GM18868 (cell line): ENCODE measurements around the gene CALHM4.

Experiments used
- ATAC-seq: cut with Tn5 transposase; IDR thresholded peaks from one replicate; pipeline ENCODE4 v1.9.1; 2021; ENCODE audit warnings: mild to moderate bottlenecking, moderate library complexity; ENCODE audit not compliant: unreplicated experiment

The CALHM4 gene

DNA sequence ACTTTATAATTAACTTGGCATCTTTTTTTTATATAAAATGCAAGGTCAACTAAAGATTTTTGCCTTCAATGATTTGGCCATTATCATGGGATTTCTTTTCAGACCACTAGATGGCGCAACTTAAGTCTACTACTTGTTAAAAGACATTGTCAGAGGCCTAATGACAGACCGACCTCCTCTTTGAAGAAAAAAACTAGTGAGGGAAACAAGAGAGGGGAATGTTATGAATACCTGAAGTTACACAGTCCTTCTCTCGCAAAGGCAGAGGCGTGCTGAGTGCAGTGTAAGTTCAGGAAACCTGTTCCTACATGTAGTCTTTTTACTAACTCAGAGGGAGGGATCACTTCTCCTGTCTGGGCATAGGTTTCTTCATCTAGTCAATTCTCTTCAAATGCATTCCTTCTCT, 17.3 kb upstream of the CALHM4 start:
- ATAC-seq: peak; percentile 61

DNA sequence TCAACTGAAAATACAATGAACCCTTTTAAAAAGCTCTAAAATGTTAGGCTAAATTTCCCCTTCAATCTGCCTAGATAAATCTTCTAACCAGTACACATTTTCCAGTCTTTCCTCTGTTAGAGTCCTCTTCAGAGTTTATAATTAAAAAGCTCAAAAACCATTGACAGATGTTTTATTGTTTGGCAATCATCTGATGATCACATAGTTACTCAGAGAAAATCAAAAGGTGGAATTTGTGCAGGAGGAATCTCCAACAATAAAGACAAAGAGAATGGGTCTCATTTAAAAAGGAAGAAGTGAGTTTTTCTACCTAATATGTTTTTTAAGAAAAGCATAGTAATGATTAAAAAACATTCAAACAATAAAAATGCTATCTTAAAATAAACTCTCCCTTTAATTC, 11.1 kb upstream of the CALHM4 start:
- ATAC-seq: no peak

DNA sequence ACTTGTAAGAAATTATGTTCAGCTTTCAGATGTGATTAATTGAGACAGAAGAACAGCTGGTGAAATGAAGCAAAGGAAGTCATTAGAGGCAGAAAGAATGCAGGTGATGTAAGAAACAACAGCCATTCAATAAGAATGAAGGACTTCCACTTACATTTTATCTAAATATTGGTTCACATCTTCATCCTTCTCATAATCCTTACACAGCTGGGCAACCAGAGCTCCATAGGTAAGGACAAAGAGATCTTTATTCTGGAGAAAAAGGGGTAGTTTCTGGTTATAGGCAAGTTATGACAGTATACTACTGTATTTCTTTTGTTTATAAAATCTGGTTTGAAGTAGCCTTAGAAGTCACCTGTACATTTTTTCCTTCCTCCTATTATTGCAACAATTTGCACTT, 10.4 kb upstream of the CALHM4 start:
- ATAC-seq: no peak

DNA sequence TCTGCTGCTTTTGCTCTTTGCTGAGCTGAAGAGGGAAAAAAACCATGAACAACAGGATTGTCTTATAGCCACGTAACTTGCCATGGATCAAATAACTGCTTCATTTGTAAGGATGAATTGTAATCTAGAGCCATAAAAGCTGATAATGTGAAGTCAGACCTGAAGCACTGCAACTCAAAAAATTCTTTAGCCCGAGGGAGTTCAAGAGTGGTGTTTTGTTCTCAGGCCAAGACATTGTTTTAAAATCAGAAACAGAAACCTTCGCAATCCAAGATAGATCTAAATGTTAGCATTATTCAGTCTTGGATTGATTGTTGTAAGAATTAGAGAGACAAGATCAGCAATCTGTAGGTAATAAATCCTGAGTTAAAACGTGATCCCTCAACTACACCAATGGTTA, 7.9 kb upstream of the CALHM4 start, which contains the start of gene TRAPPC3L:
Gene TRAPPC3L (minus strand): TSS at position 34 of the 400 bp plus-strand sequence. CDS start 170 bp downstream, outside the sequence.
- no peak for ATAC-seq

DNA sequence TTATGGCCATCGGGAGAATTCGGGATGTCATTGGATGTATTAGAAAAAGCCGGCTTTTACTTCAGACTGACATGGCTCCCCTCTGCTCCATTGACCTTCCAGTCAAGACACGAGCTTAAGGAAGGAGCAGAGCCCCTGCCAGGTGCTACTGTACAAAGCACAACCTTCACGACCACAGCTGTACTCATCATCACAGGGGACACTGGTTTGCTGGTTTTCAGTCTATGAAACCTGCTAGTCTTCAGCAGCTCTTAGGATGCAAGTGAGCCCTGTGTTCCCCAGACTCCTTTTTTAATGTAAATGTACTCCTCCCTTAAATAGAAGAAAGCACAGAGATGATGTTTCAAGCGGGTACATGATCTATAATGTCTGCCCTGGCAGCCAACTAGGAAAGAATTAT, 6.2 kb upstream of the CALHM4 start:
- ATAC-seq: no peak

DNA sequence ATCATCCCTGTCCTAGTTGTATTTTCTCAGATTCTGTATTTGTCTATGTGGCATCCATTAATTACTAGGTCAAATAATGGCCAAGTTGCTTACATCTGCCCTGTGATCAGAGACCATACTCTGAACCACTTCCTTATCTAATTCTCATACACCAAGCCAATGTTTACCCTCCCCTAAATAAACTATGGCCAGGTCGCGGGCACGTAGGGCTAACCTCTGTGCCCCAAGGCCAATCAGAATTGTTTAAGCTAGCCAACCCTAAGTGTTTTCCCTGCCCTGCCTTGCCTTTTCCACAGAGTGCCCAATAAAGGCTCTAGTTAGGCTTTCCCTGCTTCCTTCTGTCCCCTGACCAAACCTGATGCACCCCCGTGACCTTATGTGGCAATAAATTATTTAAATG, 2.8 kb upstream of the CALHM4 start:
- no peak for ATAC-seq

DNA sequence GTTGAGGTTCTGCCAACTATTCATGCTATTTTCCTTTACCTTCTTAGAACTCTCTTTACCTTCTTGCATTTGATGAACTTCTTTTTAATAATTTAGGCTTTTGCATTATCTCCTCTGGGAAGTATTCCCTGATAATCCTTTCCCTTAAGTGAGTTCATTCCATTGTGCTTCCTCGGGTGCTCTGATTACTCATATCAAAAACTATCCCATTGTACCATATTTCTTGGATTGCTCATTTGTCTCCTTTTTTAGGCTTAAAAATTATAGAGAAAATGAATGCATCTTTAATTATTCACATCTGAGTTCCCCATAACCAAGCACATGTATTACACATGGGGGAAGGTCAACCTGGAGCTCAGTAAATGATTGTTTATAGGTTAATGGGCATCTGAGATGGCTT, 2.5 kb downstream of the CALHM4 start:
- no peak for ATAC-seq

DNA sequence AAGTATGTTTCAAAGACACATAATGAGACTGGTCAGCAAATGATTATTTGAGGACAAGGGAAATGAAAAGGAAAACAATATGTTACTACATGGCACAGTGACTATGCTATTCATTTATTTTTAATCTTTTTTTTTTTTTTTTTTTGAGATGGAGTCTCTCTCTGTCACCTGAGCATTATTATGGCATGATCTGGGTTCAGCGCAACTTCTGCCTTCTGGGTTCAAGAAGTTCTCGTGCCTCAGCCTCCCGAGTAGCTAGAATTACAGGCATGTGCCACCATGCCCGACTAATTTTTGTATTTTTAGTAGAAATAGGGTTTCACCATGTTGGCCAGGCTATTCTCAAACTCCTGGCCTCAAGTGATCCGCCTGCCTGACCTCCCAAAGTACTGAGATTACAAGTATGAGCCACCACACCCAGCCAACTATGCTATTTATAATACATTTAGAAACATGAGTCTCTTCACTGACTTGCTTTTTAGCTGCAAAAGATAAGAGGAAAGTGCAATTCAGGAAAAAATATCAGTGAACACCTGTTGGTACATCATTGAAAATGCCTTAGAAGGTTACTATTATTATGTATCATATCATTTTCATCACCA, 3.4 kb downstream of the CALHM4 start:
- no peak for ATAC-seq

DNA sequence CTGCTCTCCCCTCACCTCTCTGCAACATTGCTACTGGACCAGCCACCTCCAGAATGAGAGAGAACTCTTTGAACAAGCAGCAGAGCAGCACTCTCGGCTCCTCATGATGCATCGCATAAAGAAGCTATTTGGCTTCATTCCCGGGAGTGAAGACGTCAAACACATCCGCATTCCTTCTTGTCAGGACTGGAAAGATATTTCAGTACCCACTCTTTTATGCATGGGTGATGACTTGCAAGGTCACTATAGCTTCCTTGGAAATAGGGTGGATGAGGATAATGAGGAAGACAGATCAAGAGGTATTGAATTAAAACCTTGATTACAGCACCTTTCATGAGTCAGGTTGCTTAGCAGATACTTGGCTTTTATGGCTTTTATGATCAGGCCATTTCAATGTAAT, 4.3 kb downstream of the CALHM4 start:
- ATAC-seq: no peak

DNA sequence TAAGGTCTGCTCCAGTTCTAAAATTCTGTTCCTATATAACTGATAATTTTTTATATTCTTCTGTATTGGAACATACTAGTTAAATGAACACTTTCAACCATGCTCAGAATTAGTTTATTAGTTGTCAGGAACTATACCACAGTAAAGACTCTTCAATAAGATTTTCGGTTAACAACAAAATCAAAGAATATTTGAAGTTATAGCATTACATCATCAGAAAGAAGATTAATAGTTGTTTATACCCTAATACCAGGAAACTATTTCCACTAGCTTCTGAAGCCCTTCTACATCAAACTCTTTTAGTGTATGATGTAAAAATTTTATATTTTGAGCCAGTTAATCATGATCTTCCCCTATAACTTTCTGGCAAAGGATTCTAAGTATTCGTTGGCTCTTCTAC, 6.6 kb downstream of the CALHM4 start:
- ATAC-seq: no peak

DNA sequence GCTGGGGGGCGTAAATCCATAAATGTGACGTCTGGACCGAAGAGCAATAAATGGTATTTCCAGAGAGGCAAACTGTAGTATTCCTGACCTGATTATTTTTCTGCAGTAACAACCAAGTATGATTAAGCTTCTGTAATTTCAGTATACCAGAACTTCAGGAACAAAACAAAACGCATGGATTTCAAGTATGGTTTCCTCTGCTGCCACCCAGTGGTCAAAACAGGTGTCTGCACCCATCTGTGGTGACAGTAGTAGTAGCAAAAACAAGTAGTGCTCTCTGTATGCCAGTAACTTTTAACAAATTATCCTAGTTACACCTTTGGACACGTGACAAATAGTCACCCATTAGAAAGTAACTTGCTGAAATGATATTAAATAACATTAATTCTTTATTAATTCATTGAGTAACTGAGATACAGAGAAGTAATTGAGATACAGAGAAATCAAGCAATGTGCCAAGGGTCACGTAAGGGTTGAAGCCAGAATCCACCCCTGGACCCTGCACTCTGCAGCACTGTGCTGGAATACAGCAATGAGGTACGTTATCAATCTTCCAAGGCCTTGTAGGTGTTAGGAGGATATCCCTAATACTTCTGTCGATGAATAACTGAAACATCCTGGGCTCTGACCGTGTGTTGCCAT, 7.9 kb downstream of the CALHM4 start:
- peak; percentile 71 for ATAC-seq

DNA sequence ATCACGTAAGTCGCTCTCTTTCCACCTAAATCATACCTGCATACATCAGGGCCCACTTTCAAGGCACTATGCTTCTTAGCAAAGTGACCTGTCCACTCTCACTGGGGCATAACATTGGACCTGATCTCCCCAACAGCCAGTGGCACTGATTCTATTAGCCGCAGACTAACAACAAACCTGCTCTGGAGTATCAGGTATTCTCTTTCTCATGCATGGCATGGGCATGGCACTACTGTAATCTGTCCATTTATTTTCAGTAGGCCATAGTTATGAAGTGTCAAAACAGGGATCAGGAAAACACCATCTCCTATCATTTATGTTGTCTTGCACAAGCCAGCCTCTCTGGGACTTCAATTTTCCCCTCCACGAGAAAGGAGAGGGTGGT, 8.5 kb downstream of the CALHM4 start:
- ATAC-seq: no peak

DNA sequence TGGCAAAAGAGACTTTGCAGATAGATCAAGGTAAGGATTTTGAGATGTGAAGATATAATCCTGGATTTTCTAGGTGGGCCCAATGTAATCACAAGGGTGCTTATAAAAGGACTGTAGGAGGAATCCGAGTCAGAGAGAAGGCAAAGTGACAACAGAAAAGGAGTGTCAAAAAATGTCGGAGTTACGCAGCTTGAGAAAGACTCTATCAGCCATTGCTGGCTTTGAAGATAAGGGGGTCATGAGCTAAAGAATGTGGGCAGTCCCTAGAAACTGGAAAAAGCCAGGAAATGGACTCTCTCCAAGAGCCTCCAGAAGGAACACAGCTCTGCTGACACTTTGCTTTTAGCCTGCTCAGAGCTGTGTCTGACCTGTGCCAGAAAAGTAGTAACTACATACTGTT, 9.1 kb downstream of the CALHM4 start:
- ATAC-seq: no peak

DNA sequence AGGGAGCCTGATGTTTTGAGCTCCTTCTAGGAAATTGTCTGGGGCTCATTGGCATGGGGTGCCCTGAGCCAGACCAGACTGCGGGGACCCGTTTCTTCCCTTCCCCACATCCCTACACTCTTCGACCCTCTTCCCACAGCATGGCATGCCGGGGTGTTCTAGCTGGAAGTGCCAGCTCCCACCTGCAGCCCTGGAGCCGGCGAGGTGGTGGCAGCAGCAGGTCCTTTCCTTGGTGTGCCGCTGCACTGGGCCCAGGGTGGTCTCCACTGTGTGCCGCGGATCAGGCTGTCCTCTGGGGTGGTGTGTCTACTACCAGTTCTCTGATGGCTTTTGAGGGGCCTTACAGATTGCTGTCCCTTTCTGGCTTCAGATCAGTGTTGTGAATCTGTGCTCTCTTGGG, 10.3 kb downstream of the CALHM4 start:
- ATAC-seq: no peak

DNA sequence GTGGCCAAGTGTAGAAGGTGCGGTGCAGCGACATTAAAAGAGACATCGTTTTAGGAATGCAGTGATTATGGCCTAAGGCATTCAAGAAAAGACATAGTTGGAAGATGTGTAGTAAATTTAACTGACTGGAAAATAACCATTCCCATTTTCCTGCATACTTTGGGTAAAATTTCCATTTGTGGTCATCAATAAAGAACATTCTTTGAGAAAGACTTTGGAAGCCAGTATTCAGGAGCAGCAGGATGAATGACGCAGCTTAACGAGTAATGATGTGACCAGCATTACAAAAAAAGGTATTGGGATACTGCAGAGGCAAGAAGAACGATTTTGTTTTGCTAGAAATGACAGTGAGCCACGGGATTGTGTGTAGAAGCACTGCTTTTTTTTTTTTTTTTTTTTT, 10.8 kb downstream of the CALHM4 start:
- no peak for ATAC-seq

DNA sequence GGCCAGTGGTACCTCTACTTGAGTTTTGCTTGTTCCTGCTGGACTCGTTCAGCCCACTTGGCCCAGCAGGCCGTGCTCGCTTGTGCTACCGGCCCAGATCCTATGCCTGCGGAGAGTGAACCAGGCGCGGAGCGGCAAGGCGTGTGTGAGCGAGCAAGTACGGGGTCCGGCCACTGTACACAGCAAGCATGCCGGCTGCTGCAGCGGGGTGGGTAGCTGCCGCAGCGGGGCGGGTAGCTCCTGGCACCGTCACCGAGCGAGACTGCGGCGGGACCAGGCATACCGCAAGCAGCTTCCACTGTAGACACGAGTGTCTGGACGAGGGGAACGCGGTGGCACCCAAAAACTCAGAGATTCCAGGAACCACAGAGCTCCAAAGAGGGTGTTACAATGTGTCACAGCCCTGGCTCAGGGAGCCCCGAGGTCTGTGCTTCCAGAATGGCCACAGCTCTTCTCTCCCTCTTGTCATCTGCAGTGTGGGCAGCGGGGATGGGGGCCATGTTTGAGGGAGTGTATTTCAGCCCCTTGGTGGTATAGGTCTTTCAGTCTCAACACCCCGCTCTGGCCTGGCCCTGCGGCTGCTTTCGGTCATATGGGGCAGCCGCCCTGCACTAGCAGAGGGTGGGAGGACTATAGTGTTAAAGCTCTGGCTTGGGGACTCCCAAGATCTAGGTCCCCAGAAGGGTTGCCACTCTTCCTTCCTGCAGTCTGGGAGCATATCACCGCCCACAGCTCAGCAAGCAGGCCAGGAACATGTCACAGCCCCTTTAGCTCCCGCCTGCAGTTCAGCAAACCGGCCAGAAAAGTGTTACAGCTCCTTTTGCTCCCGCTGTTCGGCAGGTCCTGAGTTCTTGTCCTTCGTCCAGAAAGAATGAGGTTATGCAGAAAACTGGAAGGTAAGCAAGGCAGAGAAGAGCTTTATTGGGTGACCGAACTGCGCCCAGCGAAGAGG, 11.6 kb downstream of the CALHM4 start:
- ATAC-seq: peak; percentile 55

DNA sequence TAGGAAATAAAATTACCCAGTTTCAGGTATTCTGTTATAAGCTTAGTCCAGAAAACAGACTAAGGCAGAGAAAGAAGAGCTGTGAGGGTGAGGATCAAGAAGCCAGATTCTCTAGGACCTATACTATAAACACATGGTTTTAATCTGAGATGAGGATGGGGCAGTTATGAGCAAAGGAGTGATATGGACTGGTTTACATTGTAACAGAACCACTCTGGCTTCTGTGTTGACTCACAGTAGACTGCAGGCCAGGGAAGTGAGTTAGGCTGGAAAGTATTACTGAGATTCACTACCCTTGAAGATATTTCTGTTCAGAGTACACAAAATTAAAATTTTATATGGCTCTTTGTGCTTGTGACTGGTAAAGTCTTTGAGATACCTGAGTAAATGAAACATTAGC, 14.6 kb downstream of the CALHM4 start:
- no peak for ATAC-seq

DNA sequence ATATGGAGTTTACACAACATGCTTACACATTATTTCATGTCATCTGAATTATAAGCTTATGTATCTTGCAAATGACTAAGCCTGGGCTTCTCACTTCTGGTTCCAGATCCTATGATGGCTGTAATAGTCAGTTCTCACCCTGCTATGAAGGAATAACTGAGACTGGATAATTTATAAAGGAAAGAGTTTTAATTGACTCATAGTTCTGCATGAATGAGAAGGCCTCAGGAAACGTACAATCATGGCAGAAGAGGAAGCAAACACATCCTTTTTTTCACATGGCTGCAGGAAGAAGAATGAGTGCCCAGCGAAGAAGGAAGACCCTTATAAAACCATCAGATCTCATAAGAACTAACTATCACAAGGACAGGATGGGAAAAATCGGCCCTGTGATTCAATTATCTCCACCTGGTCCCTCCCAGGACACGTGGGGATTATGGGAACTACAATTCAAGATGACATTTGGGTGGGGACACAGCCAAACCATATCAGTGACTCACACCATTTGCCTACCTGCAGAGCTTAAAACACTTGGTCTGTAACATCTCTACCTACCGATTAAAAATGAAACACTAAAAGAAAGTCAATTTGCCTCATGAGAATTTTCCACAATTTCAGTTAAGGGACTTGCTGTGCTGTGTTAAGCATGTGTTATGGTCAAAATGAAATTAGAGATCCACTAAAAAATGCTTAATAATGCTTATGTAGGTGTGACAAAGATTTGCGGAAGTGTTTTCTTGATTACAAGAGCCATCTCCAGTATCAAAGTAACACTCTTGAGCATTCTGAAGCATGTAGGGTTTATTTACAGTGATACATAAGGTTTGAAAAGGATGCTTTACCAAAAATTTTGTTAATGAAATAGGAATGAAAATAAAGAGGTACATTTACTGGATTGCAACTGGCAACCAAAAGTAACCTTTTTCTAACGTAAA, 15.5 kb downstream of the CALHM4 start:
- no peak for ATAC-seq

DNA sequence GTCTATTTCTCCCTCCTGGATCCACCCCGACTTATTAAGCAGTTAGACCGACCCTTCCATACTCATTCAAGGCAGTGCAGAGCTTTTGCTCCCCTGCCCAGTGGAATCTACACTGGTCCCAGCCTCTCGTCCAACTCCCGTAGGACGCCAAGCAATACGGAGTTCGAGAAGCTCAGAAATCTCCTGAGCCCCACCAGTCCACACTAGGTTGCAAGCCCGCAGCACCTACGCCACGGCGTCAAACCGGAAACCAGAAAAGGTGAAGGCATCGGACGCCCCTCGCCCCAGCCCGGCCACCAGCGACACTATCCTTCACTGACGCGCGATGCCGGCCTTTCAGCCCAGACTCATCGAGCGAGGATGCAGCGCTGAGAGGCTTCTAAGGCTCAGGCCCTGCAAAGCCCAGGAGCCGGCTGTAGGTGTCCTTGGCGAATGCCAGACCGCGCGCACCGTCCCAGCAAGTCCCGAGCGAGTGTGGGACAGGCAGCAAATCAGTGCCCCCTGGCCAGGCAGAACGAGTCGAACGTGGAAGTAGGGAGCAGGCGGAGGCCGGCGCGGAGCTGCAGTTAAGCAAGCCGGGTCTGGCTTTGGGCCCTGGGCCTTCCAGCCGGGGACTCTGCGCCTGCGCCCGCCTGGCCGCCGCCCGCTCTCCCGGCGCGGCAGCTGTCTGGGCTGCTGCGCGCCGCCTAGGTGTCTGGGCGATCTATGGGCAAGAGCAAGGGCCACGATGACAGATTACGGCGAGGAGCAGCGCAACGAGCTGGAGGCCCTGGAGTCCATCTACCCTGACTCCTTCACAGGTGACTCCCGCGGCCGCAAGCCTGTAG, 17.5 kb downstream of the CALHM4 start, which contains the start of gene RWDD1:
Gene RWDD1 (plus strand): TSS at position 649 of the 827 bp plus-strand sequence. CDS start 79 bp downstream, at position 728.
- peak; percentile 95 for ATAC-seq

DNA sequence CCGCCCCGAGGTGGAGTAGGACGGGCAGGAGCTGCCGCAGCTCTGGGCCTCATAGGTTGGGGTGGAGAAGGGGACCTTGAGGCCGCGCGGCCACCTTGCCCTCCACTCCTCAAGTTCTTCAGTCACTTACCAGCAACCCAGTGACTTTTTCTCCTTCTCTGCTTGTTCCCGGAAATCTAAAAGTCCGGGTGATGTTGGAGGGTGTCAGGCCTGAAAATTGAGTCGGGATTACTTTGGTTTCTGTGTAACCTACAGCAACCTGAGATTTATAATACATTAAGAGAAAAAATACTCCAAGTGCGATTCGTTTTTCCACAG, 18.1 kb downstream of the CALHM4 start:
- no peak for ATAC-seq
